SKM-1 (cell line): ENCODE results near the gene OGDH.
"Not testable (repeated sequence)": the region's sequence is repeated elsewhere in the genome, so short reads cannot be mapped to it uniquely, and the experiment has no call there.

ENCODE experiments used
- DNase-seq: peaks from one replicate; lab custom pipeline; 2025; ENCODE audit not compliant: unreplicated experiment; lab: John Stamatoyannopoulos, UW

OGDH gene

DNA sequence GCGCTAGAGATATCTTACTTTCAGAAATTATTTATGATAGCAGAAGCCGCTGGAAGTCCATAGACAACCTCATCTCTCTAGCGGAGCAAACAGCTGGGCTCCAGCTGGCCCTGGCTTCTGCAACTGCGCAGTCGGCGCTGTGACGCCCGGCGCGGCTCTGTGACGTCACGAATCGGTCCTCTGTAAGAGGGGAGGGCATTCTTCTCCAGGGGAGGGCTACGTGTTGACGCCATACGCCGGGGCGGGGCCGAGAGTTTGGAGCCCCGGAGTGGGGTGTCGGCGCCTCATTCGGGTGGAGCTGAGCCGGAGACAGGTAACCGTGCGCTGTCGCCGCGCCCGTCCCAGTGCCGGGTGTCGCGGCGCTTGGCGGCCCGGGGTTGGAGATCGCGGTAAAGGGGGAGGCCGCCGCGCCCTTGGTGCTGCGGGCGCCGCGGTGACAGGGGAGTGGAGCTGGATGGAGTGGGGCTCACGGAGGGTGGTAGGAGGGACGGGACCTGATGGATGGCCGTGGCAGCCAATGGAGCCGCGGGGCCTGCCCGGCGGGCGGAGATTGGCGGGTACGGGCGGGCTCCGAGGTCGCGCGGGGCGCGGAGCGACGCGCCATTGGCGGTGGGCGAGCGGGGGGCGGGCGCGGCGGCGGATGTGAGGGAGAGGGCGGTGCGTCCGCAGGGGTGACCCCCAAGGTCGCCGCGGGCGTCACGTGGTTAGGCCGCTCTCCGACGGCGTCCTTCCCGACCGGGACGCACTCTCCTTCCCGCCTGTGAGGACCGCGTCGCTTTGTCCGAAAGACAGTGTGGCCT, at the start of gene OGDH:
OGDH (plus strand) TSS at position 287 of the 800 bp plus-strand sequence. CDS start 17,717 bp downstream, outside the sequence.
- DNase-seq, result peak; percentile 91

DNA sequence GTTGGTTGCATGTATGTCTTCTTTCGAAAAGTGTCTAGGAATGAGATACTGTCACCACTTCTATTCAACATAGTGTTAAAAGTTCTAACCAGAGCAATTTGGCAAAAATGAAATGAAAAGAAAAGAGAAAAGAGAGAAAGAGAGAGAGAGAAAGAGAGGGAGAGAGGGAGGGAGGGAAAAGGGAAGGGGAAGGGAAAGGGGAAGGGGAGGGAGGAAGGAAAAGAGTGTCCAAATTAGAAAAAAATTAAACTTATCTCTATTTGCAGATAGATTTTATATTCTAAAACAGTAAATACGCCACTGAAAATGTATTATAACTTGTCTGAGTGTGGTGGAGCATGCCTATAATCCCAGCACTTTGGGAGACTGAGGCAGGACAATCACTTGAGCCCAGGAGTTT, 48.9 kb upstream of the OGDH start:
- DNase-seq, result no peak

DNA sequence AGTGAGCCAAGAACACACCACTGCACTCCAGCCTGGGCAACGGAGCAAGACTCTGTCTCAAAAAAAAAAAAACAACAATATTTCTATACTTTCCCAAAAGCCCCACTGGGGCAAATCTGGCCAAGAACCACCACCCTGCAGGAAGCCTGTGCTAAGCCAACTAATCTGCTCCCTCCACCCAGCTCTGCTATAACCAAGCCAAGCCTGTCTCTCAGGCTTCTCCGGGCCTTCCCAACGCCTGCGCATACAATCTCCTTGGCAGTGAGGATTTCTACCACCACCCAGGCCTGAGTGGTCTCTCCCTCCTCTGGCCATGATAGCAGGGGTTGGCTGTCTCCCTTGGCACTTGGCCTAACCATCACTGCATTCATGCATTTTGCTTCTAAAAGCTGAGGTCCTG, 46.9 kb upstream of the OGDH start:
- DNase-seq, result no peak

DNA sequence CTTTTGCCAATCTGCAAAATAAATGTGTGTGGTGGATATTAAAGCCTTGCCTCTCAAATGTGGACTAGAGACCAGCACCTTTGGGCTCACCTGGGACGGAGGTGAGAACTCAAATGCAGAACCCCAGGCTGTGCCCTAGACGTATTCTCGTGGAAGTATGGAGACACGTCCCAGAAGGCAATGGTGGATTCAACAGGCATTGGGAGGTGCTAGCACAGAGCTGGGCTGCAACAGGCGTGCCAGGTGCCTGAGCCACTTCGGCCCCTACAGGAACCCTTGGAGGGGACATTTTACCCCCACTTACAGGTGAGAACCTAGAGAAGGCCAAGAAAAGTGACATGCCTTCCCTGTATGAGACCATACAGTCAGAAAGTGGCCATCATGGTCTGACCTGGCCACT, 44.9 kb upstream of the OGDH start:
- no peak for DNase-seq

DNA sequence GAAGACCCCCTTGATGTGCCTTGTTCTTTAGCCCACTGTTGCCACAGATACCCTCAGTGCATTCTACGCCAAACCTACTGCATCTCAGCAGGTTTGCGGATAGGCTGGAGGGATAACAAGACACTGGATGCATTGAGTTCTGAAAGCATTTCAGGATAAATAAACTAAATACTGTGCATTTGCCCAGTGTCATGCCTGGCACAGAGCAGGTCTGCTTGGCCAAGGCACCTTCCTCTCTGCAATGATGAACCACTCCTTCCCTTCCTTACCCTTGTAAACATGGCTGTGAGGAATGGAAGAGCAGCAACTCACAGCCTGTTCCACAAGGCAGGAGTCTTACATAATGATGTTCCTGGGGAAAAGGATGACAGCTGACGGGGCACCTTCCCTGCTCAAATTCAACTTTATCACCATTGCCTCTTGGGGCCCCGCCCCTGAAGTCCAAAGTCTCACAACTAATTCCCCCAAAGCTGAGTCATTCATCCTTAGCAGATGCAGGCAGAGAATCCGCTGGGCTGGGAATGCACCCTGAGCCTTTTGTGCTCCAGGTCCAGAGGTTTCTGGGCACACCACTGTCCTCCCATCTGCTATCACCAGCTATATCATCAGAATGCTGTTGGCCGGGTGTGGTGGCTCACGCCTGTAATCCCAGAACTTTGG, 44.3 kb upstream of the OGDH start:
- DNase-seq, result no peak

DNA sequence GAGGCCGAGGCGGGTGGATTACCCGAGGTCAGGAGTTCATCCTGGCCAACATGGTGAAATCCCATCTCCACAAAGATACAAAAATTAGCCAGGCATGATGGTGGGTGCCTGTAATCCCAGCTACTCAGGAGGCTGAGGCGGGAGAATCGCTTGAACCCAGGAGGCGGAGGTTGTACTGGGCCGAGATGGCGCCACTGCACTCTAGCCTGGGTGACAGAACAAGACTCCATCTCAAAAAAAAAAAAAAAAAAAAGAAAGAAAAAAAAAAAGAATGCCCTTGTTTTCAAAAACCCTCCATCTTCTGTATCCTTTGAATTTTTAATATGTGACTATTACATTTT, 43.8 kb upstream of the OGDH start:
- DNase-seq, result not testable (repeated sequence)

DNA sequence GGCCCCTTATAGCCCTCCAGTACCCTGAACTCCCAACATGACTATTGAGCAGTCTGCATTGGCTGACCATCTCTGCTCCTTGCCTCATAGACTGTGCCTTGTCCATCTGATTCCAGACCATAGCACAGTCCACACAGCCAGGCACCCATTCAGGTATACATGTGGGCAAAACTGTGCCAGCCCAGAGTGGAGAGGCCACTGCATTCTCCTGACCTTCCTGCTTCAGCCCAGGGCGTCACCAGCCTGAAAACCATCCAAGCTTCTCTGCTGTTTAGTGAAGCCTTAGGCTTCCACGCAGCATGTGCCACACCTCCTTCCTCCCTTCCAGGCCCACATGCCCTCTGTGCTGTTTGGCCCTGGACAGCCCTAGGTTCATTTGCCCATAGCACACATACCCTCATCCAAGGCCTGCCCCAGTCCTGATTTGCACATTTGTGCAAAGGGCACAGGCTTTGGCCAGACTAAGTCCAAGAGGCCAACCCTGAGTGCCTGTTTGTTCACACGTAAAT, 43.2 kb upstream of the OGDH start:
- no peak for DNase-seq

DNA sequence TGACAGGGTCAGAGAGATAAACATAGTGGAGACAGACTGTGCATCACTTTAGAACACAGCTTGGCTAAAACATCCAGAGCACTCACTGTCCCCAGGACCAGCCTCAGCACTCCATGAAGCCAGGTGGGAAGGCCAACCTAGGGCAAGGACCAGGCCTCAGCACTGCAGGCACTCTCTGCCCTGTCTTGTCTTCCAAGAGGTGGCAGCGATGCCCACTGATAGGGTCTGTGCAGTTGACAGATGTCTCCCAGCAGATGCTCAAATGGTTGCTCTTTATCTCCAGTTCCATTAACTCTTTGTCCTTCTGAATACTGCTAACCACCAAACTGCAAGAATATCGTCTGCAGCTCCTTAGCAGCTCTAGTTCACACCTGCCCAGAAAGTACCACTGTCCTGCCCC, 41.8 kb upstream of the OGDH start:
- no peak for DNase-seq

DNA sequence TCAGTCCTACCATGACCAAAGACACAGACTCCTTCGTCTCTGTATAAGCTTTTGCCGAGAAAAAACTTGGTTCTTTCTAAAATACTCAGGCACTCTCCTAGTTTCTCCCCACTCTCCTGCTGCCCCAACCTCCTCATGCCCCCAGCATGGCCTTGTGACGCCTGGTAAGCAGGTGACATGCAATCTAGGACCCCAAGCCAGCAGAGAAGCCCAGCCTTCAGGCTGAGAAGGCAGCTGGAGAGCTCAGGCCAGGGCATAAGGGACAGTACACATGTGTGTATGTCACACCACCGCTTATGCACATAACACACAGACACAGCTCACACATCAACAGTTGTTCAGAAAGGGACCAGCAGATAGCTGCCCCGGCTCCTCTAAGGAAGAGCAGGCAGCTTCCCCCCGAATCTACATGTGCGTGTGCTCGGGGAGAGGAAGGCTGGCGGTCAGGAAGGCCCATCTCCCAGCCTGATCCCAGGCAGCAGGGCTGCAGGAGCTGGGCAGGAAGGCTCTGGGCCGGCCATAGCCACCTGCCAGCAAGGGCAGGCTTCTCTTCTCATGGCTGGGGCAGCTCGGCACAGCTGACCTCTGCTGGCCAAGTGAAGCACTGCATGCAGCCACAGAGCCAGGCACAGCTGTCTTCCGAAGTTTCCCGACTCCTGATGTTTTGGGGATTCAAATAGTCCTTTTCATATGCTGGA, 41.2 kb upstream of the OGDH start:
- peak; percentile 13 for DNase-seq

DNA sequence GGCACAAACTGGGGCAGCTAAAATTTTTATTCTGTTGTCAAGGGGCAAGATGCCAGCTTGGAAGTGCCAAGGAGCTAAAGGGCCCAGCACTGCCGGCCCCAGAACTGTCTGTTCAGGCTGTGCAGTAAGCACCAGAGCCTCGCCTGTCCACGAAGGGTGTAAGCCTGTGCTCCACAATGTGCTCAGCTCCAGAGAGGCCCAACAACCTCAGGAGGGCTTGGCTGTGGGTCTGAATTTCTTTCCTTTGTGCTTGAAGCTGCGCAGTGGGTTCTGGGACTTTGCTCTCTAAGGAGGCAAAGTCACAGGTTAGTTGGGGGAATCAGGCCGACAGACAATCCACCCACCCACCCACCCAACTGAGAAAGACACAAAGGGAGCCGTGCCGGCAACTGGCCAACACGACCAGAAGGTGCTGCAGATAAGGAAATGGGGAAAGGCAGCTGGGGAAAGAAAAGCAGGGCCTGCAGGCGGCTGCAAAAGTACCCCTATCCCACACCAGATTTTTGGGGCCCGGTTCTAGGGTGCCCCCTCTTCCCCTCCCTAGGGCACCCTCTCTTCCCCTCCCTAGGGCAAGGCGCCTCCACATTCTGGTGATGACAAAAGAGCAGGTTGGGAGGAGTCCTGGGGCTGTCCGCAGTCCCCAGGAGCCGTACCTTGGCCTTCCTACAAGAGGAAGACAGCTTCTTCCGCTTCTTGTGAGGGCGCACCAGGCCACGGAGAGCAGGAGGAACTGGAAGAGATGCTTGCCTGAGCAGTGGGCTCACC, 40.5 kb upstream of the OGDH start:
- no peak for DNase-seq

DNA sequence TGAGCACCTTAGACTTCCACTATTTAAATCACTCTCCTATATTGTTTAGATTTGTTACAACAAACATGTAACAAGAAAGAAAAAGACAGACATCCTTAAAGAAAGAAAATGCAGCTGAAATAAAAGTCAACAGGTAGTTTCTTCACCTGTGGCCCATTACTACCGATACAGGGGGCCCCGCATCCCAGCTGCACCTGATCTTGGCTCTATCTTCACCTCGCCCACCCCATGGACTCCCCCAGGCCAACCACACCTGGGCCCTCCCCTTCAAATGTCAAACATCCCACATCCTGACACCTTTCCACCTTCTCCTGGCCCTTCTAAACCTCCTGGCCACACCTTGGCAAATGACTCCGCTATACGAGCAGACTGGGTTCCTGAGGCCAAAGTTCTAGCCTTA, 39.7 kb upstream of the OGDH start:
- DNase-seq, result no peak

DNA sequence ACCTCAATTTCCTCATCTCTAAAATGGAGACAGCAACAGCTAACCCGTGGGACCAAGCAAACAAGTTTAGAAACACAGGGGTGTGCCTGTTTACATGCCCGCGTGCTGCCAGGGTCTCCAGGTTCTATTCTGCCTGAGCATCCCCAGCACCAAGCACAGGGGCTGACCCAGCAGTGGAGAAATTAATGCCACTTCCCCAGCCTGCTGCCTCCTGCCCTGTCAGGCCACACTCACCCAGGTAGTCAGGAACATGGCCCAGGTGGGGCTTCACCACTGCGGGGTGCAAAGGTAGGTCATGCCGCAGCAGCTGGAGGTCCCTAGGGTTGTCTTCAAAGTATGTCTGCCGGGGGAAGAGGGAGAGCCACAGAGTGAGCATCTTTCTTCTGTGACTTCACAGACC, 38.5 kb upstream of the OGDH start:
- DNase-seq, result no peak

DNA sequence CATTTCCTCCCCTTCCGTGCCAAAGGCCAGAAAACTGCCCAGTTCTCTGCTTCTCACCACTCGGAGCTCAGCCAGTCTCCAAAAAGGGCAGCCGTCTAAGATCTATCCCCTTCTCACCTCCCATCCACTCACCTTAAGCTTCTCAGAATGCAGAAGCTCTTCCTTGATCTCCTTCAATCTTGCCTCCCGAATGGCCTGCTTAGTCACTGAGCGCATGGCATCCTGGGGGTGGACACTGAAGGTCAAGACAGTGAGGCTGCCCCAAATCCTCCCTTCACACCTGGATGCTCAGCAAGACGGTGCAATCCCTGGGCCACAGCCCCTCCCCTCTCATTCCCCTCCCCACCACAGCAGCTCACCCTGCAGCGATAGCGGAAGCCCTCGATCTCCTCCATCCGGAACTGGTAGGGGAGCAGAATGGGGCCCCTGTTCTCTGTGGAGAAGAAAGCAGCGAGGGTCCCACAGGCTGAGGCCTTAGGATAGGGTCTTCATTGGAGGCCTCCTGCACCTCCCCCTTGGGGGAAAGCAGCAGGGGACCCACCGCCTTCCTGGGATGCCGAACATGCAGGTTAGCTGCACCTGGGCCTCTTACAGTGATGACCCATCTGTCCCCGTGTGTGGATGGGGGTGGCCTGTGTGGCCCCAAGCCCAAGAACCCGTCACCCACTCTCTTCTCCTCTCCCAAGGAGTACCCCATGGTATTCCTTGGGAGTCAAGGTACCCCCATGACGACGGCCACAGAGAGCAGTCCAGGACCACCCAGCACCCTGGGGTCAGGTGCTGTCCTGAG, 37.5 kb upstream of the OGDH start:
- DNase-seq, result no peak

DNA sequence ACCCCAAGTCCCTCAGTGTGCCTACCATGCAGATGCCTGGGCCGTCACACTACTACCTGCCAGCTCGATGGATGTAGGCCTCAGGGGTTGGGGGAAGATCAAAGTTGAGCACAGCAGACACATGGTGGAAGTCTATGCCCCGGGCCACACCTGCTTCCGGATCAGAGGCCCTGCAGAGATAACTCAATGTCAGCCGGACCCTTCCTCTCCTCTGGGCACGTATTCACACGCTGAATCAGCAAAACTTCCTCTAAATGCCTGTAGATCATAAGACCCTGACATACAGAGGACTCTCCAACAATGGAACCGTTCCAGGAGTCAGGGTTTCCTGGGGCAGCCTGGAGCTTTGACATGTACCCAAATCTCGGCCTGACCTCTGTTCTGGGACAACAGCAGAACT, 36.5 kb upstream of the OGDH start:
- DNase-seq, result no peak

DNA sequence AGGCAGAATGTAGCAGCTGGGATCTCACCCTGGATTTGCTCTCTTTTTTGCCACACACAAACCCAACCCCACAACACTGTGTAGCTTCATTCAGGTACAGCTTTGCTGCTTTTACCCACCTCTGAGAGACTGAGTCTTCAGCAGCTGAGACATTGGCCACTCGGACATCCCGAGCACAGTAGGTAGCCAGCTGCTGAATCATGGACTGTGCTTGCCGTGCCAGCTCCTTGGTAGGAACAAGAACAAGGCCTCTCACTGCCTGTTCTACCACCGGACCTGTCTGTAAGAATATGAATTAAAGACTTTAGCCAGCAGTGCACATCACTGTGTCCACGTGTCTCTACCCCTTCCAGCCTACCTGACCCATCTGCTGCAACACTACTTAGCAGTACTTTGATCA, 33.7 kb upstream of the OGDH start:
- DNase-seq, result no peak

DNA sequence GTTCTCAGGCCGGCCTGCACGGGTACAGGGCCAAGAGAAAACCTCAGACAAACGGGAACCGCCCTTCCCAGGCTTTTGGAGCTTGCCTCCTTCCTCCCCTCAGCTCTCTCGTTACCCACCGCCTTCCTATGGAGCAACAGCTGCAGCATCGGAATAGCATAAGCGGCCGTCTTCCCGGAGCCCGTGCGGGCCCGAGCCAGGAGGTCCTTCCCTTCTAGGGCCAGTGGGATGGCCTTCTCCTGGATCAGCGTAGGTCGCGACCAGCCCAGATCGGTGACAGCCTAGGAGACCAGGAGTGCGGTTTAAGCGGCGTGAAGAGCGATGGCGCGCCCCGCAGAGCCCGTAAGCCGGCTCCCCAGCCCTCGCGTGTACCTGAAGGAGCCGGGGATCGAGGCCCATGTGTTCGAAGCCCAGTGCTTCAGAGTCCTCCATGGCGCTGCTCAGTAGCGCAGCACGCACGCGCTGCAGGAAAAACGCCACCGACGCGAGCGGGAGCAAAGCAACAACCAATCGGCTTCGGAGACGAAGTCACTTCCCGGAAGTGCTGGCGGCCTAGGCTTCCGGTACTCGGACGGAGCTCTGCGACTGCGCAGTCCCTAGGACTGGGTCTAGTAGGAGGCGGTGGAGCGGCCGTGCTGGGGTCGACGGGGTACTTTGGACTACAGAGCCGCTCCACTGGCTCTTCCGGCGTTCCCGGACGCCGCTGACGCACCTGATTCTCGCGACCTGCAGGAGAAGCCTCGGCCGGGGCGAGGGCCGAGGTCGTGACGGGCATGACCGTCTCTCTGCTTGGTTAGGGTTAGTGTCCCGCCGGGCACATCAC, 32.8 kb upstream of the OGDH start, which contains the start of gene DDX56:
DDX56 (minus strand) TSS at position 445 of the 823 bp plus-strand sequence; CDS start at position 432, 13 bp downstream.
- DNase-seq, result peak; percentile 79

DNA sequence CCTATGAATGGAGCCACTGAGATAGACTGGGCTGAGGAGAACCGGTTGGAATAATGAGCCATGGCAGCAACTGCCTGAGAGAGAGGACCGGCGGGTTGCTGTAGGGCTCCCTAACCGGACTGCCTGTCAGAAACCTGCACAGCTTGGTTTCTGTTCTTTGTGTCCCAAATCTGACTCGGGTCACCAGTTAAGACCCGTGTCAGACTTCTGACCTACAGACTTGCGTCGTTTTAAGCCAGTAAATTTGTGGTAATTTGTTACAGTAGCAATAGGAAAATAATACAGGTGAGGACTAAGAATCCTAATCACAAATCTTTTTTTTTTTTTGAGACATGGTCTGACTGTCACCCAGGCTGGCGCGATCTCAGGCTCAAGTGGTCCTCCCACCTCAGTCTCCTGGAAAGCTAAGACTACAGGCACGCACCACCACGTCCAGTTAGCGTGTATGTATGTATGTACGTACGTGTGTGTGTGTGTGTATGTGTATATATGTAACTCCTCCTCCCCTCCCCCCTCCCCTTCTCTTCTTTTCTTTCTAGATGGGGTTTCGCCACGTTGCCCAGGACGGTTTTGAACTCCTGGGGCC, 32.0 kb upstream of the OGDH start:
- no peak for DNase-seq

DNA sequence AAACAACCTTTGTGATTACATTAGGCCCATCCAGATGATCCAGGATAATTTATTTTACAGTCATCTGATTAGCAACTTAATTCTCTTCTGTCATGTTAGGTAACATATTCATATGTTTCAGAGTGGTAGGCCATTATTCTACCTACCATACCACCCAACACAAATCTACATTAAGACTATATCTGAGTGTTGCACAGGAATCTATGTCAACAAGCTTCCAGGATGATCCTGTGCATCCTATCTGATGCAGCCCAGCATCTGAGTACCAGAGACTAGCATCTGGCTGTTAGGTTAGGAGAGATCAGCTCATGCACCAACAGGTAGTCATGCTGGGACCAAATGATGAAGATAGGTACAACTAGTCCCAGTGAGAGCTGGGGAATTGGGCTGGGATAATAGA, 31.4 kb upstream of the OGDH start:
- no peak for DNase-seq

DNA sequence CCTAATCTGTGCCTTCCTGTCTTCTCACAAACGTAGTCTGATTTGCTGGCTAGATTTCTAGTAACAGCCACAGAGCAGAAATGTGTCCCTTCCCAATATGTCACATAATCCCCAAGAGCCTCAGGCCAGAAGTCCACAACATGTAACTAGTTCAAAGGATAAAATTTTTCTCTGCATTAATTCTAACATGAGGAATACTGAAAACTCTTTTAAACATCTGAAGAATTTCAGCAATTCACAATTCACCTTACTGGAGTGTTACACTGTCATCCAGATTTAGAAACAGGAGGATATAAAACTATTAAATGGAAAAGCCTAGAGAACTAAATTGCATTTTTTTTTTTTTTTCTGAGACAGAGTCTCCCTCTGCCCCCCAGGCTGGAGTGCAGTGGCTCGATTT, 30.2 kb upstream of the OGDH start:
- DNase-seq, result no peak
